ENCODE data around the gene ZSWIM8. TPM values are rescaled to one million over a fixed set of nuclear protein-coding genes. Genes with fewer than 3 reads are reported as not detected.

The ZSWIM8 gene
- total and polyA plus RNA-seq, 10 of the 15 experiments (the other 5 are each of a cell fraction or from before 2014, with no cell fraction given), result 7.8 to 47.1 (median 23.6) TPM

- peak overlapping the region; percentile 72 for H3K4me2 ChIP-seq (ENCODE audit: control insufficient read depth, insufficient read depth)
- H3K27ac ChIP-seq (ENCODE audit: control insufficient read depth, insufficient read depth), result peak overlapping the region; percentile 84
- POLR2A ChIA-PET, result interaction anchor here (0.6 to 6.9 kb wide), 11 partner anchors 12 to 109 kb away, joined by 4 to 63 read pairs (median 6); partner anchors contain the start of genes CHCHD1 and SEC24C
- TF ChIP-seq CBFB (IDR thresholded peaks at IDR 0.05; ENCODE audit: low read depth) (no peak), CHD1 (IDR thresholded peaks at IDR 0.05; ENCODE audit: low read depth, low read length) (no peak), ZBTB40 (IDR thresholded peaks at IDR 0.05; ENCODE audit: borderline replicate concordance) (no peak), FOS (IDR thresholded peaks at IDR 0.05; ENCODE audit: borderline replicate concordance, extremely low read depth, insufficient read length) (no peak), CHD2 (IDR thresholded peaks at IDR 0.05; ENCODE audit: borderline replicate concordance, low read depth, low read length) (peak; percentile 45; the same call in 1 of the 2 replicates), PKNOX1 (IDR thresholded peaks at IDR 0.05) (peak; percentile 52; the same call in 1 of the 2 replicates), SMAD1 (IDR thresholded peaks at IDR 0.05; ENCODE audit: low read depth, partially characterized antibody) (no peak), FOXM1 (IDR thresholded peaks at IDR 0.05; ENCODE audit: low read depth, low read length) (no peak), TCF3 (IDR thresholded peaks at IDR 0.05; ENCODE audit: borderline replicate concordance, insufficient read depth, low read depth, low read length) (peak; percentile 88), SMC3 (IDR thresholded peaks at IDR 0.05; ENCODE audit: borderline replicate concordance, low read length) (no peak), POLR2AphosphoS2 (IDR thresholded peaks at IDR 0.05; ENCODE audit: low read depth, low read length) (no peak), NFXL1 (IDR thresholded peaks at IDR 0.05; ENCODE audit: borderline replicate concordance) (no peak), FOXK2 (IDR thresholded peaks at IDR 0.05) (no peak), NFIC (IDR thresholded peaks at IDR 0.05; ENCODE audit: low read depth, low read length) (no peak), BRCA1 (IDR thresholded peaks at IDR 0.05; ENCODE audit: low read depth, low read length) (no peak), GATAD2B (conservative IDR thresholded peaks at IDR 0.05; ENCODE audit: low read depth) (no peak), TCF7 (IDR thresholded peaks at IDR 0.05; ENCODE audit: borderline replicate concordance) (peak; percentile 73; the same call in 1 of the 2 replicates), EED (IDR thresholded peaks at IDR 0.05; ENCODE audit: low read depth) (no peak), TCF12 (IDR thresholded peaks at IDR 0.05; ENCODE audit: low read depth, low read length) (peak; percentile 94), SRF (IDR thresholded peaks at IDR 0.05; ENCODE audit: low read depth in 2 of 2, low read length in 2 of 2) (no peak)
Observed at GRCh38 chr10:73759512-73760115, 25.8 kb upstream of the ZSWIM8 start.

More at GRCh38 chr10:73759512-73760115, 25.8 kb upstream of the ZSWIM8 start:
- RAD21 ChIA-PET (ENCODE audit: unreplicated experiment), result interaction anchor here (0.9 to 5.0 kb wide), 8 partner anchors 9 to 109 kb away, joined by 3 to 52 read pairs (median 10); partner anchors contain the start of genes CHCHD1 and SEC24C
- Histone ChIP-seq H3K9me3 (replicated peaks; ENCODE audit: control insufficient read depth, insufficient read depth, low read length) (no peaks in the 10 kb centered on the region), H3K9ac (ENCODE audit: control insufficient read depth, insufficient read depth, low read length) (peak overlapping the region; percentile 50), H2AFZ (ENCODE audit: control insufficient read depth, low read depth, low read length) (no peak overlapping the region), H3K36me3 (ENCODE audit: control insufficient read depth in 2 of 2, insufficient read depth in 2 of 2, low read length in 1 of 2) (peaks cover 23 to 43% of the 10 kb centered on the region in 2 experiments), H3K27me3 (replicated peaks in 1 of 2; ENCODE audit: control insufficient read depth in 2 of 2, insufficient read depth in 2 of 2, low read length in 1 of 2) (no peaks in the 10 kb centered on the region), H3K79me2 (ENCODE audit: control insufficient read depth, insufficient read depth, low read length) (peaks cover 15% of the 10 kb centered on the region), H3K4me1 (ENCODE audit: control insufficient read depth, insufficient read depth, low read length) (peaks cover 55% of the 10 kb centered on the region), H4K20me1 (ENCODE audit: control insufficient read depth, insufficient read depth) (peaks cover 3% of the 10 kb centered on the region; the same call in 1 of the 2 replicates), H3K4me3 (no peak overlapping the region)
- DNase-seq (ENCODE audit: low read depth, low spot score), result no peak
- no peak for FAIRE-seq
- 60% methylated on average over 5 of the region's 5 CpGs for WGBS (ENCODE audit: insufficient coverage, insufficient replicate concordance, low lambda C conversion rate, missing lambda C conversion rate)
- intact Hi-C loops (cut with micrococcal nuclease; ENCODE audit: unreplicated experiment), result loop anchor here (2.0 kb wide), 1 partner anchor 15 kb away; the partner anchor contains the start of gene SEC24C
- SMC1A ChIA-PET (ENCODE audit: uncharacterized antibody, unreplicated experiment), result interaction anchor here (0.7 to 4.4 kb wide), 12 partner anchors 11 to 315 kb away, joined by 3 to 46 read pairs (median 5); partner anchors contain the start of genes CHCHD1 and ZSWIM8
- no TSS peak for BruUV-seq (replicated peaks)
- in situ Hi-C loops (cut with MboI), result no loop called here
- CTCF ChIA-PET, result interaction anchor here (0.8 to 3.4 kb wide), 9 partner anchors 7 to 27 kb away, joined by 3 to 20 read pairs (median 6); partner anchors contain the start of genes CHCHD1 and SEC24C
- ATAC-seq, result peak; percentile 76

All from GM12878 (cell line).